Left ventricle myocardium inferior (tissue), 1 donor: ENCODE measurements around the gene EEFSEC. TPM values are rescaled to one million over a fixed set of nuclear protein-coding genes. Genes with fewer than 3 reads are reported as not detected.

Experiments
- DNase-seq: peaks from one replicate; pipeline ENCODE4 v3.0.0-alpha.2; 2020
- H3K27ac ChIP-seq: fragments of 200-600 bp; replicated peaks from 2 replicates; pipeline ENCODE4 v1.8.0; 2021
- H3K27me3 ChIP-seq: fragments of 200-600 bp; 2 replicates; pipeline ENCODE4 v1.8.0; 2021; ENCODE audit warnings: low read depth
- H3K36me3 ChIP-seq: fragments of 200-600 bp; 2 replicates; pipeline ENCODE4 v1.8.0; 2021
- H3K4me1 ChIP-seq: fragments of 200-600 bp; 2 replicates; pipeline ENCODE4 v1.8.0; 2021
- H3K4me3 ChIP-seq: fragments of 200-600 bp; 2 replicates; pipeline ENCODE4 v1.8.0; 2021; ENCODE audit warnings: mild to moderate bottlenecking, moderate library complexity
- H3K9me3 ChIP-seq: fragments of 200-600 bp; replicated peaks from 2 replicates; pipeline ENCODE4 v1.8.0; 2021
- CTCF ChIP-seq: fragments of 200-600 bp; IDR thresholded peaks from 2 replicates; pipeline ENCODE4 v1.8.0; 2021; ENCODE audit warnings: antibody characterized with exemption, mild to moderate bottlenecking, borderline replicate concordance
- intact Hi-C: fragments of 100-400 bp; cut with micrococcal nuclease; formaldehyde crosslinking; loops from one replicate; pipeline ENCODE4 v1.11.0; 2022
- total RNA-seq: library from RNA; stranded (reverse); fragmentation: NEBNext Ultra II Directional; extraction: Animal tissue kit (Norgen Biotek cat#: 25700); gene quantifications from one replicate; pipeline ENCODE4 v1.2.1, GENCODE V29; 2021
- donor health status: DM: no; HTN: yes; CAD: no; lungs with severe emphysema.

Gene EEFSEC
- total RNA-seq, 1 donor from 2014 or later: 23.7 TPM

- intact Hi-C loops: no loop called here
- no peaks in the 10 kb centered on the region for H3K27me3 ChIP-seq
- no peaks in the 10 kb centered on the region for H3K36me3 ChIP-seq
- peak overlapping the region; percentile 81 for H3K27ac ChIP-seq
- peak overlapping the region; percentile 14 for H3K4me3 ChIP-seq
- H3K9me3 ChIP-seq: no peaks in the 10 kb centered on the region
- H3K4me1 ChIP-seq: peaks cover 68% of the 10 kb centered on the region
- no peak for TF ChIP-seq CTCF
- peak; percentile 73 for DNase-seq
Measured at GRCh38 chr3:128383316-128384235, 230.3 kb downstream of the EEFSEC start.

- no peaks in the 10 kb centered on the region for H3K36me3 ChIP-seq
- intact Hi-C loops: no loop called here
- H3K4me3 ChIP-seq: no peak overlapping the region
- peak overlapping the region; percentile 81 for H3K27ac ChIP-seq
- H3K4me1 ChIP-seq: peaks cover 54% of the 10 kb centered on the region
- DNase-seq: peak; percentile 85
- no peaks in the 10 kb centered on the region for H3K27me3 ChIP-seq
- H3K9me3 ChIP-seq: no peaks in the 10 kb centered on the region
- TF ChIP-seq CTCF: no peak
Measured at GRCh38 chr3:128385080-128385832, 232.0 kb downstream of the EEFSEC start.

- Histone ChIP-seq H3K36me3 (no peaks in the 10 kb centered on the region), H3K27me3 (no peaks in the 10 kb centered on the region), H3K4me3 (no peak overlapping the region), H3K4me1 (peaks cover 35% of the 10 kb centered on the region), H3K27ac (no peak overlapping the region), H3K9me3 (no peaks in the 10 kb centered on the region)
- intact Hi-C loops: no loop called here
- TF ChIP-seq CTCF: no peak
- no peak for DNase-seq
Measured at GRCh38 chr3:128388932-128389331, 235.7 kb downstream of the EEFSEC start.

- intact Hi-C loops: no loop called here
- H3K27me3 ChIP-seq: no peaks in the 10 kb centered on the region
Measured at GRCh38 chr3:128390867-128391266, 237.6 kb downstream of the EEFSEC start.

More at GRCh38 chr3:128390867-128391266, 237.6 kb downstream of the EEFSEC start:
- no peak for DNase-seq
- peaks cover 36% of the 10 kb centered on the region for H3K4me1 ChIP-seq
- H3K36me3 ChIP-seq: no peaks in the 10 kb centered on the region
- TF ChIP-seq CTCF: no peak
- no peak overlapping the region for H3K4me3 ChIP-seq
- H3K27ac ChIP-seq: no peak overlapping the region
- H3K9me3 ChIP-seq: no peaks in the 10 kb centered on the region
